HepG2 (cell line): ENCODE measurements around the gene PDK2. TPM values are rescaled to one million over a fixed set of nuclear protein-coding genes. Genes with fewer than 3 reads are reported as not detected.

ENCODE experiments used
- ATAC-seq: fragments of 200-7000 bp; cut with Tn5 transposase; 3 replicates; pipeline ENCODE4 v1.9.1; 2020; ENCODE audit warnings: mild to moderate bottlenecking, moderate library complexity
- BruUV-seq: library from RNA; stranded (reverse); fragments of 400-500 nt; replicated peaks from 2 replicates; lab custom pipeline; 2021; lab: Mats Ljungman, UMichigan
- CTCF ChIA-PET: fragments of 300-600 bp; formaldehyde crosslinking; extraction: SDS; loops from one replicate; lab custom pipeline; 2021; ENCODE audit warnings: low total read pairs, inconsistent platforms, low intra/inter-chr PET ratio; lab: Yijun Ruan, JAX
- POLR2A ChIA-PET: fragments of 350-600 bp; sonication (Branson Sonifier 250); formaldehyde crosslinking; loops from one replicate; lab custom pipeline; 2020; ENCODE audit warnings: antibody characterized with exemption, inconsistent platforms; lab: Yijun Ruan, JAX
- DNase-seq: peaks from one replicate; pipeline ENCODE4 v3.0.0-alpha.2; 2015; ENCODE audit warnings: low spot score
- FAIRE-seq: peaks from 3 replicates; lab custom pipeline; 2011; peaks lifted over from hg19 to GRCh38; lab: Jason Lieb, UNC
- H2AFZ ChIP-seq: one replicate; pipeline ENCODE4 v1.6.1; 2011; ENCODE audit warnings: low read length, inconsistent platforms
- H3K27ac ChIP-seq: fragments of 300-600 bp; 3 replicates; pipeline ENCODE4 v1.8.0; 2011; ENCODE audit warnings: mixed run types, mild to moderate bottlenecking, mixed read lengths, low read length, inconsistent platforms; ENCODE audit not compliant: insufficient read depth; ENCODE audit errors: extremely low read length
- H3K27me3 ChIP-seq, 2 experiments: fragments of 200-600 bp in 1 of 2; 2 replicates in 1 of 2; 3 replicates in 1 of 2; pipeline versions ENCODE4 v1.6.0 to v1.8.0; 2011; ENCODE audit warnings: low read length in 2 of 2, mild to moderate bottlenecking in 2 of 2, moderate library complexity in 2 of 2, inconsistent platforms in 1 of 2; ENCODE audit not compliant: insufficient read depth in 2 of 2, control insufficient read depth in 1 of 2
- H3K36me3 ChIP-seq, 2 experiments: fragments of 200-600 bp in 1 of 2; replicated peaks in 1 of 2; 2 replicates in 1 of 2; 3 replicates in 1 of 2; pipeline versions ENCODE4 v1.5.1 to v1.8.0; 2011; ENCODE audit warnings: low read length in 2 of 2, inconsistent platforms in 1 of 2; ENCODE audit not compliant: insufficient read depth in 2 of 2, control insufficient read depth in 1 of 2
- H3K4me1 ChIP-seq: 2 replicates; pipeline ENCODE4 v1.5.1; 2012; ENCODE audit warnings: low read length, inconsistent platforms; ENCODE audit not compliant: insufficient read depth
- H3K4me2 ChIP-seq: 2 replicates; pipeline ENCODE4 v1.6.0; 2011; ENCODE audit warnings: low read depth, low read length, inconsistent platforms
- H3K4me3 ChIP-seq, 3 experiments: fragments of 200-600 bp in 1 of 3; sonication (generic), shearing (Covaris generic) in 1 of 3; replicated peaks in 1 of 3; 2 replicates each; pipeline ENCODE4 v1.5.1; 2011 to 2016; ENCODE audit warnings: low read length in 3 of 3, inconsistent platforms in 2 of 3, low read depth in 2 of 3, mild to moderate bottlenecking in 2 of 3, control low read depth in 1 of 3, mixed read lengths in 1 of 3; ENCODE audit not compliant: insufficient read depth in 1 of 3
- H3K79me2 ChIP-seq: one replicate; pipeline ENCODE4 v1.6.1; 2011; ENCODE audit warnings: low read length, inconsistent platforms; ENCODE audit not compliant: insufficient read depth
- H3K9ac ChIP-seq: 2 replicates; pipeline ENCODE4 v1.6.0; 2011; ENCODE audit warnings: mild to moderate bottlenecking, low read depth, low read length, inconsistent platforms; ENCODE audit not compliant: insufficient read depth
- H3K9me3 ChIP-seq: 2 replicates; pipeline ENCODE4 v1.5.1; 2012; ENCODE audit warnings: mild to moderate bottlenecking, low read length
- H4K20me1 ChIP-seq: 2 replicates; pipeline ENCODE4 v1.6.0; 2011; ENCODE audit warnings: inconsistent platforms, mild to moderate bottlenecking, low read length, moderate library complexity; ENCODE audit not compliant: insufficient read depth
- CBX1 ChIP-seq: IDR thresholded peaks from one replicate; pipeline ENCODE4 v1.6.1; 2016; ENCODE audit warnings: antibody characterized with exemption, low read depth
- MBD4 ChIP-seq: IDR thresholded peaks from 2 replicates; pipeline ENCODE4 v1.6.1; 2012; ENCODE audit warnings: low read length, inconsistent platforms, borderline replicate concordance
- SNAI1 ChIP-seq: sonication (generic); formaldehyde crosslinking; IDR thresholded peaks from 2 replicates; pipeline ENCODE4 v1.5.0; 2020; ENCODE audit warnings: mild to moderate bottlenecking, missing genetic modification reagents, borderline replicate concordance
- ZNF24 ChIP-seq: fragments of 450-650 bp; IDR thresholded peaks from 2 replicates; pipeline ENCODE4 v1.6.1; 2017; ENCODE audit warnings: antibody characterized with exemption, mild to moderate bottlenecking
- ZNF350 ChIP-seq: sonication (generic); formaldehyde crosslinking; IDR thresholded peaks from 2 replicates; pipeline ENCODE4 v1.4.0; 2020; ENCODE audit warnings: mild to moderate bottlenecking, low read depth, missing genetic modification reagents, borderline replicate concordance
- ZNF772 ChIP-seq: sonication (generic); formaldehyde crosslinking; IDR thresholded peaks from 2 replicates; pipeline ENCODE4 v1.5.0; 2020; ENCODE audit warnings: mild to moderate bottlenecking, missing genetic modification reagents
- ZNF83 ChIP-seq: sonication (generic); formaldehyde crosslinking; IDR thresholded peaks from 2 replicates; pipeline ENCODE4 v1.4.0; 2020; ENCODE audit warnings: missing genetic modification reagents, mild to moderate bottlenecking, borderline replicate concordance
- WGBS: methylation state at CpG from one replicate; pipeline ENCODE4 v1.1.6; 2017; ENCODE audit warnings: low lambda C conversion rate; 5-methylcytosine and 5-hydroxymethylcytosine counted together
- in situ Hi-C: cut with HindIII; loops from 2 replicates; pipeline ENCODE4 v1.10.0; 2017; ENCODE audit warnings: low pct_unique_long_range_greater_than_20kb; ENCODE audit not compliant: extremely low pct_ligation_motif_present
- intact Hi-C: fragments of 100-400 bp; cut with micrococcal nuclease; formaldehyde crosslinking; loops from one replicate; pipeline ENCODE4 v1.10.0; 2022; ENCODE audit not compliant: unreplicated experiment
- polyA plus RNA-seq, 8 experiments: library from polyadenylated mRNA; depleted of rRNA in 3 of 8; stranded (reverse) in 7 of 8; unstranded in 1 of 8; fragments of >200 nt; fragmentation: Illumina TruSeq in 4 of 8; extraction: Trizol in 4 of 8; gene quantifications; 2 replicates each; pipeline versions ENCODE4 v1.2.1 to v1.2.3, GENCODE V29; 2011 to 2016; ENCODE audit warnings: low read depth in 4 of 8, missing spikeins in 1 of 8, mixed read lengths in 1 of 8; ENCODE audit not compliant: insufficient read depth in 1 of 8
- total RNA-seq, 5 experiments: library from RNA; depleted of rRNA; stranded (reverse); fragments of >200 nt; fragmentation: Illumina TruSeq; extraction: Trizol; gene quantifications; 2 replicates each; pipeline ENCODE4 v1.2.3, GENCODE V29; 2016; ENCODE audit warnings: low read depth in 1 of 5
- TF ChIP-seq, protein P1 (sequence below): sonication (generic); formaldehyde crosslinking; IDR thresholded peaks from 2 replicates; pipeline ENCODE4 v1.4.0; 2020; ENCODE audit warnings: missing genetic modification reagents
- TF ChIP-seq, protein P2 (sequence below): sonication (generic); formaldehyde crosslinking; IDR thresholded peaks from 2 replicates; pipeline ENCODE4 v1.4.0; 2020; ENCODE audit warnings: mild to moderate bottlenecking, missing genetic modification reagents
- TF ChIP-seq, protein P3 (sequence below): sonication (generic); formaldehyde crosslinking; IDR thresholded peaks from 2 replicates; pipeline ENCODE4 v1.5.0; 2020; ENCODE audit warnings: mild to moderate bottlenecking, missing genetic modification reagents, borderline replicate concordance
- TF ChIP-seq, protein P4 (sequence below): sonication (generic); formaldehyde crosslinking; IDR thresholded peaks from 2 replicates; pipeline ENCODE4; 2020; ENCODE audit warnings: missing genetic modification reagents, mild to moderate bottlenecking, borderline replicate concordance

The PDK2 gene
- total and polyA plus RNA-seq, 2 of the 13 experiments (the other 11 are each of a cell fraction or from before 2014, with no cell fraction given): 18.5 to 59.7 TPM

DNA sequence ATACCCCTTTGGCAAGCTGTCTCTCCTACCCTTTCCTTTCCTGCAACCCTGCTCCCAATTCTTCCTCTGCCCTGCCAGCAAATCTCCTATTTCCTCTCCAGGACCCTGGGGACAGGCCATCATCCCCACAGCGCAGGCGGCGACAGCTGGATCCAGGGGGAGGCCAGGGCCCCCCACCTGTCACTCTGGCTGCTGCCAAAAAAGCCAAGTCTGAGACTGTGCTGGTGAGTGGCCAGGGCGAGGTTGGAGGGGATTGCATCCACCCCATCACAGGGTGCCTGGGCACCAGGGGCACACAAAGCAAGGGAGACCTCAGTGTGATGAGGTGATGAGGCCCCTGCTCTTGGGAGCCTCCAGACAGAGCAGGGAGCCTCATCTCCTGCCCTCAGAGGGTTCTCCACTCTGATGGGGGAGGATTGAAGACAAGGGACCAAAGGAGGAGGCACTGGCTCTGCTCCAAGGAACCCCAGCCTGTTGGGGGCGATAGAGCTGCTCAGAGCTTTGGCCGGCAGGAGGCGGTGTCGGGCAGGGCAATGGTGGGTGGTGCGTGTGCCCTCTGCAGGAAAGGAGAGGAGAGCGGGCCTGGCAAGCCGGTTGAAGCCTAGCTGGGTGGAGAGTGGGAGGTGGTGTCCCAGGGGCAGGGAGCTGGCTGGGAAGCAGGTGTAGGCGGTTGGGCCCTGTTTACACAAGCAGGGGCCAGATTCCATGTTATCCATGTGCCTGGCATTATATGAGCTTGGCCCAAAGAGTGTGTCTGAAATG lies 15.6 kb upstream of the PDK2 start:
- Histone ChIP-seq H3K36me3 (no peaks in the 10 kb centered on the region), H3K79me2 (no peaks in the 10 kb centered on the region), H4K20me1 (peaks cover 3% of the 10 kb centered on the region; the same call in 1 of the 2 replicates), H3K9me3 (no peaks in the 10 kb centered on the region), H3K9ac (no peak overlapping the region), H2AFZ (no peak overlapping the region), H3K4me2 (no peak overlapping the region), H3K27ac (no peak overlapping the region), H3K4me3 (no peak overlapping the region), H3K27me3 (peaks cover 0 to 13% of the 10 kb centered on the region in 2 experiments; a peak in 1 of 5 replicates), H3K4me1 (no peaks in the 10 kb centered on the region)
- no TSS peak for BruUV-seq
- FAIRE-seq (peak; percentile 85), ATAC-seq (peak; percentile 92), DNase-seq (peak; percentile 75)
- CTCF ChIA-PET: interaction anchor here (1.1 to 2.0 kb wide), 7 partner anchors 15 to 510 kb away, joined by 4 to 16 read pairs (median 6); partner anchors contain the start of gene PDK2
- in situ Hi-C loops: loop anchor here (10.0 kb wide), 1 partner anchor 215 kb away; no protein-coding TSS in a partner anchor
- intact Hi-C loops: loop anchor here (2.0 to 10.0 kb wide), 2 partner anchors 53 to 215 kb away; no protein-coding TSS in a partner anchor
- WGBS: 28% methylated on average over 12 of the region's 12 CpGs
- POLR2A ChIA-PET: no interaction called here
- TF ChIP-seq ZNF24 (no peak), ZNF350 (CRISPR knock-in tag) (peak; percentile 45; the same call in 1 of the 2 replicates), CBX1 (peak; percentile 92), SNAI1 (CRISPR knock-in tag) (no peak), ZNF83 (CRISPR knock-in tag) (no peak), ZNF772 (CRISPR knock-in tag) (no peak), MBD4 (no peak)
- TF ChIP-seq, protein P1, sequence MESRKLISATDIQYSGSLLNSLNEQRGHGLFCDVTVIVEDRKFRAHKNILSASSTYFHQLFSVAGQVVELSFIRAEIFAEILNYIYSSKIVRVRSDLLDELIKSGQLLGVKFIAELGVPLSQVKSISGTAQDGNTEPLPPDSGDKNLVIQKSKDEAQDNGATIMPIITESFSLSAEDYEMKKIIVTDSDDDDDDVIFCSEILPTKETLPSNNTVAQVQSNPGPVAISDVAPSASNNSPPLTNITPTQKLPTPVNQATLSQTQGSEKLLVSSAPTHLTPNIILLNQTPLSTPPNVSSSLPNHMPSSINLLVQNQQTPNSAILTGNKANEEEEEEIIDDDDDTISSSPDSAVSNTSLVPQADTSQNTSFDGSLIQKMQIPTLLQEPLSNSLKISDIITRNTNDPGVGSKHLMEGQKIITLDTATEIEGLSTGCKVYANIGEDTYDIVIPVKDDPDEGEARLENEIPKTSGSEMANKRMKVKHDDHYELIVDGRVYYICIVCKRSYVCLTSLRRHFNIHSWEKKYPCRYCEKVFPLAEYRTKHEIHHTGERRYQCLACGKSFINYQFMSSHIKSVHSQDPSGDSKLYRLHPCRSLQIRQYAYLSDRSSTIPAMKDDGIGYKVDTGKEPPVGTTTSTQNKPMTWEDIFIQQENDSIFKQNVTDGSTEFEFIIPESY (CRISPR knock-in tag): peak; percentile 93
- TF ChIP-seq, protein P2, sequence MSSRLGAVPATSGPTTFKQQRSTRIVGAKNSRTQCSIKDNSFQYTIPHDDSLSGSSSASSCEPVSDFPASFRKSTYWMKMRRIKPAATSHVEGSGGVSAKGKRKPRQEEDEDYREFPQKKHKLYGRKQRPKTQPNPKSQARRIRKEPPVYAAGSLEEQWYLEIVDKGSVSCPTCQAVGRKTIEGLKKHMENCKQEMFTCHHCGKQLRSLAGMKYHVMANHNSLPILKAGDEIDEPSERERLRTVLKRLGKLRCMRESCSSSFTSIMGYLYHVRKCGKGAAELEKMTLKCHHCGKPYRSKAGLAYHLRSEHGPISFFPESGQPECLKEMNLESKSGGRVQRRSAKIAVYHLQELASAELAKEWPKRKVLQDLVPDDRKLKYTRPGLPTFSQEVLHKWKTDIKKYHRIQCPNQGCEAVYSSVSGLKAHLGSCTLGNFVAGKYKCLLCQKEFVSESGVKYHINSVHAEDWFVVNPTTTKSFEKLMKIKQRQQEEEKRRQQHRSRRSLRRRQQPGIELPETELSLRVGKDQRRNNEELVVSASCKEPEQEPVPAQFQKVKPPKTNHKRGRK (CRISPR knock-in tag): no peak
- TF ChIP-seq, protein P3, sequence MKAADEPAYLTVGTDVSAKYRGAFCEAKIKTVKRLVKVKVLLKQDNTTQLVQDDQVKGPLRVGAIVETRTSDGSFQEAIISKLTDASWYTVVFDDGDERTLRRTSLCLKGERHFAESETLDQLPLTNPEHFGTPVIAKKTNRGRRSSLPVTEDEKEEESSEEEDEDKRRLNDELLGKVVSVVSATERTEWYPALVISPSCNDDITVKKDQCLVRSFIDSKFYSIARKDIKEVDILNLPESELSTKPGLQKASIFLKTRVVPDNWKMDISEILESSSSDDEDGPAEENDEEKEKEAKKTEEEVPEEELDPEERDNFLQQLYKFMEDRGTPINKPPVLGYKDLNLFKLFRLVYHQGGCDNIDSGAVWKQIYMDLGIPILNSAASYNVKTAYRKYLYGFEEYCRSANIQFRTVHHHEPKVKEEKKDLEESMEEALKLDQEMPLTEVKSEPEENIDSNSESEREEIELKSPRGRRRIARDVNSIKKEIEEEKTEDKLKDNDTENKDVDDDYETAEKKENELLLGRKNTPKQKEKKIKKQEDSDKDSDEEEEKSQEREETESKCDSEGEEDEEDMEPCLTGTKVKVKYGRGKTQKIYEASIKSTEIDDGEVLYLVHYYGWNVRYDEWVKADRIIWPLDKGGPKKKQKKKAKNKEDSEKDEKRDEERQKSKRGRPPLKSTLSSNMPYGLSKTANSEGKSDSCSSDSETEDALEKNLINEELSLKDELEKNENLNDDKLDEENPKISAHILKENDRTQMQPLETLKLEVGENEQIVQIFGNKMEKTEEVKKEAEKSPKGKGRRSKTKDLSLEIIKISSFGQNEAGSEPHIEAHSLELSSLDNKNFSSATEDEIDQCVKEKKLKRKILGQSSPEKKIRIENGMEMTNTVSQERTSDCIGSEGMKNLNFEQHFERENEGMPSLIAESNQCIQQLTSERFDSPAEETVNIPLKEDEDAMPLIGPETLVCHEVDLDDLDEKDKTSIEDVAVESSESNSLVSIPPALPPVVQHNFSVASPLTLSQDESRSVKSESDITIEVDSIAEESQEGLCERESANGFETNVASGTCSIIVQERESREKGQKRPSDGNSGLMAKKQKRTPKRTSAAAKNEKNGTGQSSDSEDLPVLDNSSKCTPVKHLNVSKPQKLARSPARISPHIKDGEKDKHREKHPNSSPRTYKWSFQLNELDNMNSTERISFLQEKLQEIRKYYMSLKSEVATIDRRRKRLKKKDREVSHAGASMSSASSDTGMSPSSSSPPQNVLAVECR (CRISPR knock-in tag): peak; percentile 57
- TF ChIP-seq, protein P4, sequence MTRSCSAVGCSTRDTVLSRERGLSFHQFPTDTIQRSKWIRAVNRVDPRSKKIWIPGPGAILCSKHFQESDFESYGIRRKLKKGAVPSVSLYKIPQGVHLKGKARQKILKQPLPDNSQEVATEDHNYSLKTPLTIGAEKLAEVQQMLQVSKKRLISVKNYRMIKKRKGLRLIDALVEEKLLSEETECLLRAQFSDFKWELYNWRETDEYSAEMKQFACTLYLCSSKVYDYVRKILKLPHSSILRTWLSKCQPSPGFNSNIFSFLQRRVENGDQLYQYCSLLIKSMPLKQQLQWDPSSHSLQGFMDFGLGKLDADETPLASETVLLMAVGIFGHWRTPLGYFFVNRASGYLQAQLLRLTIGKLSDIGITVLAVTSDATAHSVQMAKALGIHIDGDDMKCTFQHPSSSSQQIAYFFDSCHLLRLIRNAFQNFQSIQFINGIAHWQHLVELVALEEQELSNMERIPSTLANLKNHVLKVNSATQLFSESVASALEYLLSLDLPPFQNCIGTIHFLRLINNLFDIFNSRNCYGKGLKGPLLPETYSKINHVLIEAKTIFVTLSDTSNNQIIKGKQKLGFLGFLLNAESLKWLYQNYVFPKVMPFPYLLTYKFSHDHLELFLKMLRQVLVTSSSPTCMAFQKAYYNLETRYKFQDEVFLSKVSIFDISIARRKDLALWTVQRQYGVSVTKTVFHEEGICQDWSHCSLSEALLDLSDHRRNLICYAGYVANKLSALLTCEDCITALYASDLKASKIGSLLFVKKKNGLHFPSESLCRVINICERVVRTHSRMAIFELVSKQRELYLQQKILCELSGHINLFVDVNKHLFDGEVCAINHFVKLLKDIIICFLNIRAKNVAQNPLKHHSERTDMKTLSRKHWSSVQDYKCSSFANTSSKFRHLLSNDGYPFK (CRISPR knock-in tag): peak; percentile 74; the same call in 1 of the 2 replicates
